CD8-positive, alpha-beta memory T cell (primary cell): Measurements from ENCODE around the gene GSC2. TPM values are rescaled to one million over a fixed set of nuclear protein-coding genes. Genes with fewer than 3 reads are reported as not detected.

ENCODE experiments used
- CTCF ChIA-PET: fragments of 350-600 bp; sonication (Branson Sonifier 250); formaldehyde crosslinking; loops from one replicate; lab custom pipeline; 2021; ENCODE audit warnings: antibody characterized with exemption; lab: Charles Lee
- POLR2A ChIA-PET: fragments of 350-600 bp; sonication (Branson Sonifier 250); formaldehyde crosslinking; loops from one replicate; lab custom pipeline; 2021; ENCODE audit warnings: antibody characterized with exemption; lab: Charles Lee
- DNase-seq, 5 donors: peaks; one replicate each; pipeline versions ENCODE4 v3.0.0 to v3.0.0-alpha.2; 2020 to 2022; ENCODE audit warnings: mixed read lengths in 1 of 5
- H3K27ac ChIP-seq: one replicate; pipeline ENCODE4 v1.7.0; 2013; ENCODE audit warnings: low read depth, mild to moderate bottlenecking, low read length, moderate library complexity
- H3K27me3 ChIP-seq: 2 replicates; pipeline ENCODE4 v1.7.0; 2013; ENCODE audit warnings: low read length, mild to moderate bottlenecking; ENCODE audit not compliant: insufficient read depth, poor library complexity, severe bottlenecking
- H3K36me3 ChIP-seq: 2 replicates; pipeline ENCODE4 v1.7.0; 2013; ENCODE audit warnings: mild to moderate bottlenecking, low read length, moderate library complexity; ENCODE audit not compliant: insufficient read depth
- H3K4me1 ChIP-seq: 2 replicates; pipeline ENCODE4 v1.7.0; 2013; ENCODE audit warnings: mild to moderate bottlenecking, low read length, moderate library complexity; ENCODE audit not compliant: insufficient read depth
- H3K4me3 ChIP-seq: 2 replicates; pipeline ENCODE4 v1.7.0; 2013; ENCODE audit warnings: mild to moderate bottlenecking, low read length
- H3K9me3 ChIP-seq: 2 replicates; pipeline ENCODE4 v1.7.0; 2013; ENCODE audit warnings: mild to moderate bottlenecking, low read length
- H3K27ac Mint-ChIP-seq, 8 donors: one replicate each; pipeline ENCODE4 v1.8.0; 2020 to 2021; ENCODE audit warnings: mixed read lengths in 8 of 8, mild to moderate bottlenecking in 6 of 8, inconsistent platforms in 3 of 8, moderate library complexity in 3 of 8
- H3K27me3 Mint-ChIP-seq, 2 donors: one replicate each; pipeline ENCODE4 v1.8.0; 2020 to 2021; ENCODE audit warnings: mixed read lengths in 2 of 2, mild to moderate bottlenecking in 1 of 2, moderate library complexity in 1 of 2
- H3K36me3 Mint-ChIP-seq, 3 donors: one replicate each; pipeline ENCODE4 v1.8.0; 2020 to 2021; ENCODE audit warnings: mixed read lengths in 3 of 3, inconsistent platforms in 1 of 3, mild to moderate bottlenecking in 1 of 3
- H3K4me1 Mint-ChIP-seq, 3 donors: one replicate each; pipeline ENCODE4 v1.8.0; 2020 to 2021; ENCODE audit warnings: mixed read lengths in 3 of 3, inconsistent platforms in 1 of 3, mild to moderate bottlenecking in 1 of 3
- H3K4me3 Mint-ChIP-seq, 7 donors: one replicate each; pipeline ENCODE4 v1.8.0; 2020 to 2021; ENCODE audit warnings: mixed read lengths in 7 of 7, mild to moderate bottlenecking in 6 of 7, moderate library complexity in 4 of 7, inconsistent platforms in 2 of 7
- H3K9me3 Mint-ChIP-seq, 5 donors: one replicate each; pipeline ENCODE4 v1.8.0; 2020 to 2022; ENCODE audit warnings: mixed read lengths in 5 of 5, mild to moderate bottlenecking in 3 of 5, moderate library complexity in 2 of 5, inconsistent platforms in 1 of 5
- polyA plus RNA-seq: library from polyadenylated mRNA; unstranded; fragments of 300-500 nt; fragmentation: Illumina TruSeq; gene quantifications from one replicate; pipeline ENCODE4 v1.2.3, GENCODE V29; 2021
- total RNA-seq, 2 experiments: library from RNA; stranded (reverse); gene quantifications; one replicate each; pipeline ENCODE4 v1.2.3, GENCODE V29; 2021

GSC2 gene
- total and polyA plus RNA-seq, 3 experiments from 2014 or later = not detected

- Mint-ChIP-seq H3K36me3 (peaks cover 2 to 12% (median 4%) of the 10 kb centered on the region in 3 donors), H3K27ac (peak overlapping the region in 1 of 8 donors; percentile 71), H3K9me3 (peaks cover 0 to 4% (median 0%) of the 10 kb centered on the region in 5 donors), H3K4me1 (peaks cover 18 to 33% (median 22%) of the 10 kb centered on the region in 3 donors), H3K4me3 (peak overlapping the region in 2 of 7 donors; percentile 10 to 45), H3K27me3 (peaks cover 19 to 25% of the 10 kb centered on the region in 2 donors)
- peaks cover 19% of the 10 kb centered on the region for H3K4me1 ChIP-seq
- DNase-seq = no peak
- POLR2A ChIA-PET = no interaction called here
- CTCF ChIA-PET = interaction anchor here (1.5 to 2.2 kb wide), 2 partner anchors 15 to 482 kb away, joined by 3 to 9 read pairs; no protein-coding TSS in a partner anchor
- no peaks in the 10 kb centered on the region for H3K9me3 ChIP-seq
- peaks cover 12% of the 10 kb centered on the region for H3K27me3 ChIP-seq
- H3K27ac ChIP-seq = no peak overlapping the region
- peaks cover 4% of the 10 kb centered on the region for H3K36me3 ChIP-seq
- no peak overlapping the region for H3K4me3 ChIP-seq
Observed at GRCh38 chr22:19147195-19147780, 2.8 kb downstream of the GSC2 start.

GRCh38 chr22:19146215-19146968 is 3.7 kb downstream of the GSC2 start:
- peaks cover 0 to 19% (median 4%) of the 10 kb centered on the region in 3 donors for H3K36me3 Mint-ChIP-seq
- Histone ChIP-seq H3K27me3 (peaks cover 6% of the 10 kb centered on the region), H3K4me1 (peaks cover 22% of the 10 kb centered on the region), H3K4me3 (no peak overlapping the region), H3K9me3 (no peaks in the 10 kb centered on the region), H3K27ac (no peak overlapping the region), H3K36me3 (peaks cover 8% of the 10 kb centered on the region)
- no peak overlapping the region for H3K27ac Mint-ChIP-seq
- H3K4me1 Mint-ChIP-seq = peaks cover 21 to 33% (median 21%) of the 10 kb centered on the region in 3 donors
- H3K27me3 Mint-ChIP-seq = peaks cover 10 to 17% of the 10 kb centered on the region in 2 donors
- no peaks in the 10 kb centered on the region for H3K9me3 Mint-ChIP-seq
- ChIA-PET CTCF (interaction anchor here (1.5 to 3.7 kb wide), 5 partner anchors 14 to 485 kb away, joined by 3 to 26 read pairs (median 9); partner anchors contain the start of gene SLC25A1), POLR2A (no interaction called here)
- no peak for DNase-seq
- H3K4me3 Mint-ChIP-seq = no peak overlapping the region

DNA sequence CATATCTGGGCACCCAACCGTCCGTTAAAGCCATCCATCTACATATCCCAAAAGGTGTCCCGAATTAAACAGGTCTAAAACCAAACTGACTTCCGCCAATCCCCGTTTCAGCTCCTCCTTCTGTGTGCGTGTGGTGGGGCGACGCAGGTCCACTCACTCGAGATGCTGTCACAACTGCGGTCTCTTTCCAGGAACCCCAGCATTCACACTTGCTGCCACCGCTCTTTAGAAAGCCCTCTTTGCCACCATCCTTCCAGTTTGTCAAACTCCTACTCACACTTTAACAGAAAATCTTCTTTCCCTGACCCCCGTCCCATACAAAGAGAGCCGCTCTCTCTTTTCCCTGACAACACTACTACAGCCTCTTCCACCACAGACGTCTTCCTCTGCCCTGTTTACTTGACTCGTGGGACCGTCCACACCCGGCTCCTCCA is 6.1 kb downstream of the GSC2 start:
- ChIA-PET CTCF (interaction anchor here (0.8 to 3.7 kb wide), 19 partner anchors 9 to 487 kb away, joined by 3 to 26 read pairs (median 4); partner anchors contain the start of genes CDC45, DGCR2, SLC25A1 and UFD1), POLR2A (interaction anchor here (0.9 to 1.8 kb wide), 4 partner anchors 22 to 335 kb away, joined by 5 to 14 read pairs (median 6); partner anchors contain the start of genes CDC45, DGCR2 and UFD1)
- H3K4me3 ChIP-seq = peak overlapping the region; percentile 84
- Mint-ChIP-seq H3K27me3 (peaks cover 0 to 8% of the 10 kb centered on the region in 2 donors), H3K27ac (peak overlapping the region; percentile 84 to 100 (median 98)), H3K4me3 (peak overlapping the region; percentile 94 to 100 (median 99)), H3K9me3 (no peaks in the 10 kb centered on the region), H3K4me1 (peaks cover 16 to 29% (median 22%) of the 10 kb centered on the region in 3 donors), H3K36me3 (peaks cover 0 to 43% (median 6%) of the 10 kb centered on the region in 3 donors)
- peak in 4 of 5 donors; percentile 14 to 58 (median 28) for DNase-seq
- no peaks in the 10 kb centered on the region for H3K27me3 ChIP-seq
- H3K36me3 ChIP-seq = peaks cover 28% of the 10 kb centered on the region
- H3K4me1 ChIP-seq = peaks cover 20% of the 10 kb centered on the region
- H3K9me3 ChIP-seq = no peaks in the 10 kb centered on the region
- H3K27ac ChIP-seq = peak overlapping the region; percentile 93

GRCh38 chr22:19143212-19143611 is 6.9 kb downstream of the GSC2 start:
- H3K9me3 Mint-ChIP-seq = no peaks in the 10 kb centered on the region
- H3K27me3 Mint-ChIP-seq = peaks cover 0 to 5% of the 10 kb centered on the region in 2 donors
- peaks cover 0 to 49% (median 6%) of the 10 kb centered on the region in 3 donors for H3K36me3 Mint-ChIP-seq
- ChIA-PET POLR2A (interaction anchor here (1.8 kb wide), 1 partner anchor 21 kb away, joined by 14 read pairs; the partner anchor contains the start of gene DGCR2), CTCF (interaction anchor here (1.7 to 3.7 kb wide), 3 partner anchors 21 to 488 kb away, joined by 6 to 26 read pairs (median 10); partner anchors contain the start of gene DGCR2)
- no peaks in the 10 kb centered on the region for H3K9me3 ChIP-seq
- H3K4me1 ChIP-seq = peaks cover 17% of the 10 kb centered on the region
- peaks cover 34% of the 10 kb centered on the region for H3K36me3 ChIP-seq
- H3K4me3 ChIP-seq = no peak overlapping the region
- H3K4me3 Mint-ChIP-seq = peak overlapping the region; percentile 10 to 100 (median 95)
- no peak overlapping the region for H3K27ac ChIP-seq
- H3K27ac Mint-ChIP-seq = peak overlapping the region in 6 of 8 donors; percentile 35 to 99 (median 67)
- no peaks in the 10 kb centered on the region for H3K27me3 ChIP-seq
- peaks cover 16 to 27% (median 22%) of the 10 kb centered on the region in 3 donors for H3K4me1 Mint-ChIP-seq
- DNase-seq = no peak

DNA sequence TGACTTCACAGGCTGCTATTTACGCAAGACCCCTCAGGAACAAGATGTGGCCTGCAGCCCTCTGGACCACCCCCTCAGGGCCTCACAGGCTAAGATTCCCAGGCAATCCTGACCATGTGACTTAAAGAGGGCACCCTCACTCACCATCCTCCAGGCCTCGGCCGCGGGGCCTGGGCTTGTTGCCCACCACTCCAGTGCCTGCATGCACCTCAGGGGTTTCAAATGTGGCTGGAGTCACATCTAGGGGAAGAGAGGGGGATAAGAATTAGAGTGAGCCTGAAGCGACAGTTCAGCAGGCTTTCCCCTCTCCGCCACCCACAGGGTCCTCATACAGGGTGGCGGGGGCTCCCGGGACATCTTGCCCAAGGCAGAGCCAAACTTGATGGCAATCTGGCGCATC is 7.7 kb downstream of the GSC2 start:
- H3K27me3 Mint-ChIP-seq = peaks cover 0 to 4% of the 10 kb centered on the region in 2 donors
- H3K4me1 Mint-ChIP-seq = peaks cover 16 to 27% (median 22%) of the 10 kb centered on the region in 3 donors
- no peak overlapping the region for H3K4me3 ChIP-seq
- H3K4me3 Mint-ChIP-seq = peak overlapping the region; percentile 29 to 79 (median 53)
- no peaks in the 10 kb centered on the region for H3K9me3 Mint-ChIP-seq
- H3K4me1 ChIP-seq = peaks cover 17% of the 10 kb centered on the region
- no peak for DNase-seq
- CTCF ChIA-PET = no interaction called here
- no peaks in the 10 kb centered on the region for H3K27me3 ChIP-seq
- peaks cover 0 to 57% (median 6%) of the 10 kb centered on the region in 3 donors for H3K36me3 Mint-ChIP-seq
- POLR2A ChIA-PET = no interaction called here
- no peak overlapping the region for H3K27ac ChIP-seq
- H3K27ac Mint-ChIP-seq = peak overlapping the region in 2 of 8 donors; percentile 56 to 63
- peaks cover 42% of the 10 kb centered on the region for H3K36me3 ChIP-seq
- no peaks in the 10 kb centered on the region for H3K9me3 ChIP-seq

DNA sequence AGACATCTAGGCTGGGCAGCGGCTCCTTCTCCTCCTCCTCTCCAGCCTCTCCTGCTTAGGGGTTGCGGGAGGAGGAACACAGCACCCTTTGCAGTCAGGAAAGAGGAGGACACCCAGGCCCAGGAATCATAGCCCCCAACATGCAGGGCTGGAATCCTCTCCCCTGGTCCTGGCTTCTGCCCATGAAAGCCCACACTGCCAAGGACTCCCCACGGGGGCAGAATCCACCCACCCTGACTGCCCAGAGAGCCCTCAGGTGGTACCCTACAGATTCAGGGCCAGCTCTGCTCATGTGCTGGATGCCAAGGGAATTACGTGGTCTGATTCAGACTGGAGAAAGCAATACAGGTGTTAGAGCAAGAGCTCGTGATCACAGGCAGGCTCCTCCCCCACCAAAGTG is 10.1 kb downstream of the GSC2 start:
- Mint-ChIP-seq H3K27me3 (no peaks in the 10 kb centered on the region), H3K4me1 (peaks cover 18 to 27% (median 27%) of the 10 kb centered on the region in 3 donors), H3K27ac (no peak overlapping the region), H3K36me3 (peaks cover 4 to 78% (median 13%) of the 10 kb centered on the region in 3 donors), H3K4me3 (no peak overlapping the region), H3K9me3 (no peaks in the 10 kb centered on the region)
- CTCF ChIA-PET = no interaction called here
- H3K4me1 ChIP-seq = peaks cover 17% of the 10 kb centered on the region
- H3K9me3 ChIP-seq = no peaks in the 10 kb centered on the region
- no peak overlapping the region for H3K4me3 ChIP-seq
- H3K27ac ChIP-seq = no peak overlapping the region
- POLR2A ChIA-PET = no interaction called here
- no peak for DNase-seq
- H3K36me3 ChIP-seq = peaks cover 60% of the 10 kb centered on the region
- H3K27me3 ChIP-seq = no peaks in the 10 kb centered on the region

DNA sequence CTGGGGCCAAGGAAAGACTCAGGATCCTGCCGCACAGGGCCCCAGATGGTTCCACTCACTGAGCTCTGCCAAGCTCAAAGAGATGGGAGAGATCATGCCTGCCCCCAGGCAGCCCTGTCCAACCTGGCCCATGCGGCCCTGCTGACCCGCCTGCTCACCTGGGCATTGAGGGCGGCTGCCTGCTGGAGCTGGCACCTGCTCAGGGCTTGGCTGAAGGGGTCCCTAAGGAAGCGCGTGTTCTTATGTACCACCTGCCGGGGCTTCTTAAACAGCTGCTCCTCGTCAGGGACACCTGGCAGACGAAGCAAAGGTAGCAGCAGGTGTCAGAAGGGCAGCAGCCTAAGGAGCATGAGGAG is 11.1 kb downstream of the GSC2 start:
- peaks cover 4 to 82% (median 13%) of the 10 kb centered on the region in 3 donors for H3K36me3 Mint-ChIP-seq
- H3K27ac ChIP-seq = no peak overlapping the region
- DNase-seq = no peak
- H3K27ac Mint-ChIP-seq = peak overlapping the region in 1 of 8 donors; percentile 68
- no peak overlapping the region for H3K4me3 Mint-ChIP-seq
- peaks cover 16% of the 10 kb centered on the region for H3K4me1 ChIP-seq
- H3K27me3 ChIP-seq = no peaks in the 10 kb centered on the region
- no peaks in the 10 kb centered on the region for H3K9me3 ChIP-seq
- no peak overlapping the region for H3K4me3 ChIP-seq
- POLR2A ChIA-PET = no interaction called here
- no peaks in the 10 kb centered on the region for H3K27me3 Mint-ChIP-seq
- CTCF ChIA-PET = no interaction called here
- peaks cover 9 to 18% (median 17%) of the 10 kb centered on the region in 3 donors for H3K4me1 Mint-ChIP-seq
- H3K36me3 ChIP-seq = peaks cover 69% of the 10 kb centered on the region
- H3K9me3 Mint-ChIP-seq = no peaks in the 10 kb centered on the region
